DOHH2 (cell line): ENCODE data around the gene KISS1R.

ENCODE experiments used
- H3F3A ChIP-seq: fragments of 200-600 bp; sonication (generic), shearing (Covaris generic); 2 replicates; pipeline ENCODE4 v1.6.0; 2016; ENCODE audit warnings: antibody characterized with exemption, mild to moderate bottlenecking; ENCODE audit not compliant: control insufficient read depth, insufficient read depth
- H3K27ac ChIP-seq: fragments of 200-600 bp; sonication (generic); 2 replicates; pipeline ENCODE4 v1.5.1; 2014; ENCODE audit warnings: low read depth, mild to moderate bottlenecking, low read length, moderate library complexity
- H3K27me3 ChIP-seq: fragments of 200-600 bp; sonication (generic); 2 replicates; pipeline ENCODE4 v1.6.1; 2014; ENCODE audit warnings: mild to moderate bottlenecking, low read length, mixed read lengths; ENCODE audit not compliant: control insufficient read depth
- H3K36me3 ChIP-seq: fragments of 200-600 bp; sonication (generic); 2 replicates; pipeline ENCODE4 v1.6.1; 2014; ENCODE audit warnings: mild to moderate bottlenecking, low read length, moderate library complexity, mixed read lengths; ENCODE audit not compliant: control insufficient read depth
- H3K4me1 ChIP-seq: fragments of 200-600 bp; sonication (generic); 2 replicates; pipeline ENCODE4 v1.6.1; 2014; ENCODE audit warnings: mild to moderate bottlenecking, low read length, mixed read lengths; ENCODE audit not compliant: control insufficient read depth
- H3K4me2 ChIP-seq: fragments of 200-600 bp; sonication (generic); 2 replicates; pipeline ENCODE4 v1.6.0; 2014; ENCODE audit warnings: mild to moderate bottlenecking, low read length, moderate library complexity
- H3K4me3 ChIP-seq: fragments of 200-600 bp; sonication (generic); 2 replicates; pipeline ENCODE4 v1.5.1; 2014; ENCODE audit warnings: mild to moderate bottlenecking, low read length, mixed read lengths
- H3K79me2 ChIP-seq: fragments of 200-600 bp; sonication (generic); 2 replicates; pipeline ENCODE4 v1.6.1; 2014; ENCODE audit warnings: mild to moderate bottlenecking, low read length, mixed read lengths; ENCODE audit not compliant: control insufficient read depth
- H3K9me2 ChIP-seq: fragments of 200-600 bp; sonication (generic); replicated peaks from 2 replicates; pipeline ENCODE4 v1.6.1; 2014; ENCODE audit warnings: mild to moderate bottlenecking, low read length, mixed read lengths; ENCODE audit not compliant: control insufficient read depth
- H3K9me3 ChIP-seq: fragments of 200-600 bp; sonication (generic); 2 replicates; pipeline ENCODE4 v1.6.1; 2014; ENCODE audit warnings: antibody characterized with exemption, low read length, mixed read lengths; ENCODE audit not compliant: control insufficient read depth, insufficient read depth
- H4K20me1 ChIP-seq: fragments of 200-600 bp; sonication (generic); 2 replicates; pipeline ENCODE4 v1.6.0; 2014; ENCODE audit warnings: low read depth, mild to moderate bottlenecking, antibody characterized with exemption, low read length, moderate library complexity; ENCODE audit not compliant: control insufficient read depth, insufficient read depth
- EZH2phosphoT487 ChIP-seq: fragments of 200-600 bp; sonication (generic); IDR thresholded peaks from 2 replicates; pipeline ENCODE4 v1.6.1; 2017; ENCODE audit warnings: borderline replicate concordance, mild to moderate bottlenecking, antibody characterized with exemption, low read length, moderate library complexity, mixed read lengths
- TF ChIP-seq, protein P1 (sequence below): fragments of 200-600 bp; sonication (generic); IDR thresholded peaks from one replicate; pipeline ENCODE4 v1.5.1; 2014; ENCODE audit warnings: antibody characterized with exemption, mild to moderate bottlenecking, low read depth, low read length; ENCODE audit not compliant: poor library complexity, severe bottlenecking

KISS1R gene

DNA sequence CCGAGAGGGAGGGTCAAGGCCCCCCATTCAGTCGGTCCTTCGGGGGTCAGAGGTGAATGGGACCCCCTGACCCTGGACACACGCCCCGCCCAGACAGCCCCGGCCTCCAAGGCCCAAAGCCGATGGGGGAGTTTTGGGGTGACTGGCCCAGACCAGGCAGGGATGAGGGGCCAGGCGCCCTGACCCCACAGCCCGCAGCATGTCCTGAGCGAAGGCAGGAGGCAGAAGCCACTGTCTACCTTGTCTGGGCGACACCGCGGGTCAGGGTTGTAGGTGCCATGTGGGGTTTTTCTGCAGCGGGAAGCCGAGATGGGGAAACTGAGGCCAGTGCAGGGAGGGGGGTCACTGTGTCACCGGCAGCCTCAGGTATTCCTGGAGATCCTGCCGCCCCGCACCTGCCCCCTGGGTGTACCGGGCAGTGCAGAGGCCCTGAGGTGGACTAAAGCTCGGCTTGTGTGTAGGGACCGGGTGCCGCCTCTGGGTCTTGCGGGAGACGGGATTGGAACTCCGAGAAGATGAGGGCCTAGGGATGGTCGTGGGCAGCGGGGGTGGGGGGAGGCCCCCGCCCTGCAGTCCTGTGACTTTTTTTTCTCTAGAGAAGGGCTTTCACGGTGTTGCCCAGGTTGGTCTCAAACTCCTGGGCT, 17.2 kb downstream of the KISS1R start:
- Histone ChIP-seq H3F3A (no peaks in the 10 kb centered on the region; the same call in 1 of the 2 replicates), H3K9me3 (no peaks in the 10 kb centered on the region), H3K36me3 (no peaks in the 10 kb centered on the region), H3K27me3 (peaks cover 12% of the 10 kb centered on the region; the same call in 1 of the 2 replicates), H3K79me2 (no peaks in the 10 kb centered on the region), H3K4me2 (no peak overlapping the region), H3K4me1 (no peaks in the 10 kb centered on the region), H3K27ac (no peak overlapping the region), H3K4me3 (no peak overlapping the region), H3K9me2 (no peaks in the 10 kb centered on the region), H4K20me1 (0 out of 2 replicates have a peak, but pooled peaks cover 3% of the 10 kb centered on the region)
- no peak for TF ChIP-seq EZH2phosphoT487
- TF ChIP-seq, protein P1, sequence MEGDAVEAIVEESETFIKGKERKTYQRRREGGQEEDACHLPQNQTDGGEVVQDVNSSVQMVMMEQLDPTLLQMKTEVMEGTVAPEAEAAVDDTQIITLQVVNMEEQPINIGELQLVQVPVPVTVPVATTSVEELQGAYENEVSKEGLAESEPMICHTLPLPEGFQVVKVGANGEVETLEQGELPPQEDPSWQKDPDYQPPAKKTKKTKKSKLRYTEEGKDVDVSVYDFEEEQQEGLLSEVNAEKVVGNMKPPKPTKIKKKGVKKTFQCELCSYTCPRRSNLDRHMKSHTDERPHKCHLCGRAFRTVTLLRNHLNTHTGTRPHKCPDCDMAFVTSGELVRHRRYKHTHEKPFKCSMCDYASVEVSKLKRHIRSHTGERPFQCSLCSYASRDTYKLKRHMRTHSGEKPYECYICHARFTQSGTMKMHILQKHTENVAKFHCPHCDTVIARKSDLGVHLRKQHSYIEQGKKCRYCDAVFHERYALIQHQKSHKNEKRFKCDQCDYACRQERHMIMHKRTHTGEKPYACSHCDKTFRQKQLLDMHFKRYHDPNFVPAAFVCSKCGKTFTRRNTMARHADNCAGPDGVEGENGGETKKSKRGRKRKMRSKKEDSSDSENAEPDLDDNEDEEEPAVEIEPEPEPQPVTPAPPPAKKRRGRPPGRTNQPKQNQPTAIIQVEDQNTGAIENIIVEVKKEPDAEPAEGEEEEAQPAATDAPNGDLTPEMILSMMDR: no peak

DNA sequence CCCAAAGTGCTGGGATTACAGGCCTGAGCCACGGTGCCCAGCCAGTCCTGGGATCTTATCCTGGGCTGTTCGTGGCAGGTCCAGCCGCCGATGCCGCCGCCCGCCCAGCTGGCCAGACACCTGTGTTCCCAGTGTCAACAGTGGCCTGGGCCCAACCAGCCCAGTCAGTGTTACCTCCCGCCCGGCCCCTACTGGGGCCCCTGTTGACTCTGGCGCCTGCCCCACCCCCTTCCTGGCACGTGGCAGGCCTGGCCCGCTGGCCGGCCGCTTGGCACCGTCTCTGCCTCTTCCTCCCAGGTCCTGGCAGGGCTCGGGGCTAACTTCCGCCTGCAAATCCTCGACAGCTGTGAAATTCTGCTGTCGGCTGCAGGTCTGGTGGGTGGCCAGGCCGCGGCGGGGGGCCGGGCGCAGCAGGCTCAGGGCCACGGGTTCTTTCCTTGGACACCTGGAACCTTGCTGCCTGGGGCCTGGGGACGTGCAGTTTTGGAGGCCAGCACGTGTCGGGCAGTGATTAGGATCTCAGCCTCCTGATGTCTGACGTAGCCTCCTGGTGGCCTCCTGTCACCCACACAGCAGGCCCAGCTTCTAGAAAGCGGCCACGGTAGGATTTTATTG, 17.8 kb downstream of the KISS1R start:
- Histone ChIP-seq H3K27ac (no peak overlapping the region), H3K27me3 (peaks cover 18% of the 10 kb centered on the region; the same call in 1 of the 2 replicates), H3K36me3 (no peaks in the 10 kb centered on the region), H3K79me2 (no peaks in the 10 kb centered on the region), H3K9me2 (no peaks in the 10 kb centered on the region), H3K4me2 (no peak overlapping the region), H3K4me1 (no peaks in the 10 kb centered on the region), H4K20me1 (0 out of 2 replicates have a peak, but pooled peaks cover 3% of the 10 kb centered on the region), H3F3A (no peaks in the 10 kb centered on the region), H3K9me3 (no peaks in the 10 kb centered on the region), H3K4me3 (no peak overlapping the region)
- TF ChIP-seq, protein P1: no peak
- TF ChIP-seq EZH2phosphoT487: no peak

DNA sequence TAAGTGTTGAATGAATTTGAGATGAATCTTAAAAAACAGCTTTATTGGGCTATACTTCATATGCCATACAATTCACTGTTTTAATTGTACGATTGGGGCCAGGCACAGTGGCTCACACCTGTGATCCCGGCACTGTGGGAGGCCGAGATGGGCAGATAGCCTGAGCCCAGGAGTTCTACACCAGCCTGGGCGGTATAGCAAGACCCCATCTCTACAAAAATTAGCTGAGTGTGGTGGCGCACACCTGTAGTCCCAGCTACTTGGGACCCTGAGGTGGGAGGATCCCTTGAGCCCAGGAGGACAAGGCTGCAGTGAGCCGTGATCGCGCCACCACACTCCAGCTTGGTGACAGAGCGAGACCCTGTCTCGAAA, 19.0 kb downstream of the KISS1R start:
- no peaks in the 10 kb centered on the region for H3K9me2 ChIP-seq
- H3K36me3 ChIP-seq: no peaks in the 10 kb centered on the region
- TF ChIP-seq EZH2phosphoT487: no peak
- TF ChIP-seq, protein P1: no peak
- H3K27me3 ChIP-seq: peaks cover 27% of the 10 kb centered on the region
- no peak overlapping the region for H3K4me3 ChIP-seq
- H3K4me2 ChIP-seq: no peak overlapping the region
- H3F3A ChIP-seq: no peaks in the 10 kb centered on the region
- no peaks in the 10 kb centered on the region; the same call in 1 of the 2 replicates for H3K4me1 ChIP-seq
- 0 out of 2 replicates have a peak, but pooled peaks cover 3% of the 10 kb centered on the region for H4K20me1 ChIP-seq
- H3K27ac ChIP-seq: no peak overlapping the region
- H3K79me2 ChIP-seq: no peaks in the 10 kb centered on the region
- no peaks in the 10 kb centered on the region for H3K9me3 ChIP-seq
